IMR-90 (cell line): ENCODE measurements around the gene PLCH2. TPM values are rescaled to one million over a fixed set of nuclear protein-coding genes. Genes with fewer than 3 reads are reported as not detected.

Source experiments
- ATAC-seq: fragments of 200-7000 bp; cut with Tn5 transposase; 2 replicates; pipeline ENCODE4 v1.9.1; 2020; ENCODE audit warnings: low read depth, mild to moderate bottlenecking, moderate library complexity
- BruUV-seq: library from RNA; stranded (reverse); fragments of 400-500 nt; replicated peaks from 2 replicates; lab custom pipeline; 2021; lab: Mats Ljungman, UMichigan
- CTCF ChIA-PET: fragments of 300-600 bp; formaldehyde crosslinking; extraction: SDS; loops from one replicate; lab custom pipeline; 2021; ENCODE audit warnings: antibody characterized with exemption; lab: Yijun Ruan, JAX
- POLR2A ChIA-PET: fragments of 300-600 bp; sonication (Branson Sonifier 250); formaldehyde crosslinking; loops from one replicate; lab custom pipeline; 2022; ENCODE audit warnings: antibody characterized with exemption; ENCODE audit not compliant: unreplicated experiment; lab: Charles Lee
- DNase-seq: peaks from one replicate; pipeline ENCODE4 v3.0.0; 2013
- H2AFZ ChIP-seq: replicated peaks from 2 replicates; pipeline ENCODE3; 2013; ENCODE audit warnings: low read length, mild to moderate bottlenecking; ENCODE audit not compliant: poor library complexity
- H2AK5ac ChIP-seq: 2 replicates; pipeline ENCODE4 v1.6.1; 2013; ENCODE audit warnings: low read depth, low read length, inconsistent platforms
- H2AK9ac ChIP-seq: replicated peaks from 2 replicates; pipeline ENCODE3; 2013; ENCODE audit warnings: mild to moderate bottlenecking, low read depth, low read length, moderate library complexity; ENCODE audit not compliant: poor library complexity
- H2BK120ac ChIP-seq: 2 replicates; pipeline ENCODE4 v1.6.1; 2013; ENCODE audit warnings: low read depth, low read length, inconsistent platforms
- H2BK15ac ChIP-seq: 3 replicates; pipeline ENCODE4 v1.6.1; 2013; ENCODE audit warnings: low read depth, low read length, inconsistent platforms
- H2BK20ac ChIP-seq: 2 replicates; pipeline ENCODE4 v1.6.1; 2013; ENCODE audit warnings: low read depth, mild to moderate bottlenecking, inconsistent platforms, low read length, moderate library complexity
- H2BK5ac ChIP-seq: 2 replicates; pipeline ENCODE4 v1.6.1; 2013; ENCODE audit warnings: mild to moderate bottlenecking, low read depth, low read length, inconsistent platforms; ENCODE audit not compliant: poor library complexity, severe bottlenecking
- H3K14ac ChIP-seq: replicated peaks from 2 replicates; pipeline ENCODE4 v1.6.1; 2013; ENCODE audit warnings: low read depth, low read length, inconsistent platforms
- H3K18ac ChIP-seq: 2 replicates; pipeline ENCODE4 v1.6.1; 2013; ENCODE audit warnings: low read depth, low read length, control low read depth
- H3K23ac ChIP-seq: 2 replicates; pipeline ENCODE4 v1.6.1; 2013; ENCODE audit warnings: low read depth, low read length, inconsistent platforms
- H3K27ac ChIP-seq: 2 replicates; pipeline ENCODE4 v1.5.1; 2013; ENCODE audit warnings: mild to moderate bottlenecking, control low read depth, low read length; ENCODE audit not compliant: insufficient read depth
- H3K27me3 ChIP-seq: 2 replicates; pipeline ENCODE4 v1.6.1; 2013; ENCODE audit warnings: low read length; ENCODE audit not compliant: control insufficient read depth, insufficient read depth
- H3K36me3 ChIP-seq: 2 replicates; pipeline ENCODE4 v1.6.1; 2013; ENCODE audit warnings: low read length, mixed read lengths; ENCODE audit not compliant: control insufficient read depth, insufficient read depth
- H3K4ac ChIP-seq: 2 replicates; pipeline ENCODE4 v1.6.1; 2013; ENCODE audit warnings: low read depth, low read length, inconsistent platforms
- H3K4me1 ChIP-seq: 2 replicates; pipeline ENCODE4 v1.6.1; 2013; ENCODE audit warnings: low read length, mixed read lengths; ENCODE audit not compliant: control insufficient read depth, insufficient read depth
- H3K4me2 ChIP-seq: 2 replicates; pipeline ENCODE4 v1.6.1; 2013; ENCODE audit warnings: low read depth, mild to moderate bottlenecking, control low read depth, low read length, moderate library complexity
- H3K4me3 ChIP-seq: 2 replicates; pipeline ENCODE4 v1.5.1; 2013; ENCODE audit warnings: low read depth, mild to moderate bottlenecking, control low read depth, low read length, moderate library complexity; ENCODE audit not compliant: insufficient read depth
- H3K56ac ChIP-seq: 2 replicates; pipeline ENCODE4 v1.6.1; 2013; ENCODE audit warnings: low read length, inconsistent platforms; ENCODE audit not compliant: insufficient read depth; ENCODE audit errors: extremely low read depth
- H3K79me1 ChIP-seq, 2 experiments: 2 replicates each; pipeline ENCODE4 v1.6.1; 2013; ENCODE audit warnings: low read length in 2 of 2, inconsistent platforms in 1 of 2, low read depth in 1 of 2
- H3K9ac ChIP-seq: 2 replicates; pipeline ENCODE4 v1.6.1; 2013; ENCODE audit warnings: low read depth, low read length, control low read depth
- H3K9me1 ChIP-seq: 2 replicates; pipeline ENCODE4 v1.6.1; 2013; ENCODE audit warnings: low read length, inconsistent platforms; ENCODE audit not compliant: insufficient read depth
- H3K9me3 ChIP-seq: 2 replicates; pipeline ENCODE4 v1.6.1; 2013; ENCODE audit warnings: low read length; ENCODE audit not compliant: control insufficient read depth, insufficient read depth
- H4K20me1 ChIP-seq: 2 replicates; pipeline ENCODE4 v1.6.1; 2013; ENCODE audit warnings: low read length, inconsistent platforms; ENCODE audit not compliant: insufficient read depth
- H4K5ac ChIP-seq: 2 replicates; pipeline ENCODE4 v1.6.1; 2013; ENCODE audit warnings: mild to moderate bottlenecking, low read depth, low read length, control low read depth
- H4K8ac ChIP-seq, 2 experiments: 2 replicates each; pipeline ENCODE4 v1.6.1; 2013; ENCODE audit warnings: low read depth in 2 of 2, low read length in 2 of 2, control low read depth in 1 of 2, inconsistent platforms in 1 of 2
- H4K91ac ChIP-seq: 2 replicates; pipeline ENCODE4 v1.6.1; 2013; ENCODE audit warnings: low read depth, low read length, inconsistent platforms; ENCODE audit not compliant: insufficient read depth
- BHLHE40 ChIP-seq: fragments of 150-350 bp; IDR thresholded peaks from 2 replicates; pipeline ENCODE4 v1.6.1; 2016; ENCODE audit warnings: mild to moderate bottlenecking, low read depth, low read length
- CEBPB ChIP-seq: IDR thresholded peaks from 2 replicates; pipeline ENCODE4 v1.6.1; 2012; ENCODE audit warnings: low read depth, low read length, improper control_type of control experiment
- FOS ChIP-seq: fragments of 150-350 bp; IDR thresholded peaks from 2 replicates; pipeline ENCODE4 v1.6.1; 2016; ENCODE audit warnings: low read depth, low read length
- MAFK ChIP-seq: IDR thresholded peaks from 2 replicates; pipeline ENCODE4 v1.6.1; 2012; ENCODE audit warnings: low read depth, low read length, improper control_type of control experiment
- MAZ ChIP-seq: IDR thresholded peaks from 2 replicates; pipeline ENCODE4 v1.6.1; 2012; ENCODE audit warnings: low read depth, mild to moderate bottlenecking, low read length, improper control_type of control experiment, moderate library complexity, borderline replicate concordance
- MXI1 ChIP-seq: IDR thresholded peaks from 2 replicates; pipeline ENCODE4 v1.6.1; 2012; ENCODE audit warnings: low read depth, mild to moderate bottlenecking, low read length, moderate library complexity, borderline replicate concordance
- NFE2L2 ChIP-seq: fragments of 150-350 bp; IDR thresholded peaks from 2 replicates; pipeline ENCODE4 v1.6.1; 2016; ENCODE audit warnings: low read depth, mild to moderate bottlenecking, low read length
- POLR2A ChIP-seq: IDR thresholded peaks from 2 replicates; pipeline ENCODE4 v1.6.1; 2012; ENCODE audit warnings: mild to moderate bottlenecking, low read depth, low read length
- RAD21 ChIP-seq: IDR thresholded peaks from 2 replicates; pipeline ENCODE4 v1.6.1; 2012; ENCODE audit warnings: low read length, improper control_type of control experiment
- RCOR1 ChIP-seq: IDR thresholded peaks from 2 replicates; pipeline ENCODE4 v1.6.1; 2012; ENCODE audit warnings: mild to moderate bottlenecking, low read length, improper control_type of control experiment; ENCODE audit not compliant: insufficient replicate concordance
- RFX5 ChIP-seq: IDR thresholded peaks from 2 replicates; pipeline ENCODE4 v1.8.0; 2012; ENCODE audit warnings: low read depth, mild to moderate bottlenecking, low read length, moderate library complexity
- SMC3 ChIP-seq: fragments of 150-350 bp; IDR thresholded peaks from 2 replicates; pipeline ENCODE4 v1.6.1; 2016; ENCODE audit warnings: low read depth, mild to moderate bottlenecking, antibody characterized with exemption, low read length, moderate library complexity
- WGBS, 2 experiments: methylation state at CpG; one replicate each; pipeline versions ENCODE4 v1.1.5 to v1.1.7; 2013; ENCODE audit warnings: missing lambda C conversion rate in 2 of 2; ENCODE audit not compliant: insufficient read length in 1 of 2; ENCODE audit errors: extremely low coverage in 2 of 2; 5-methylcytosine and 5-hydroxymethylcytosine counted together
- dilution Hi-C: fragments of 300-500 bp; cut with HindIII; formaldehyde crosslinking; loops from one replicate; pipeline ENCODE4 v1.14.3; 2018; ENCODE audit warnings: low sequenced_read_pairs; ENCODE audit not compliant: unreplicated experiment
- in situ Hi-C: fragments of 300-500 bp; cut with MboI; formaldehyde crosslinking; loops from 3 replicates; pipeline ENCODE4 v1.14.3; 2019; ENCODE audit warnings: low sequenced_read_pairs, inconsistent platforms, mixed read lengths
- intact Hi-C: fragments of 100-400 bp; cut with micrococcal nuclease; formaldehyde crosslinking; loops from 2 replicates; pipeline ENCODE4 v1.10.0; 2022
- polyA plus RNA-seq, 3 experiments: library from polyadenylated mRNA; depleted of rRNA; stranded (reverse); fragments of >200 nt; gene quantifications; 2 replicates each; pipeline ENCODE4 v1.2.3, GENCODE V29; 2012; ENCODE audit warnings: low replicate concordance in 1 of 3
- total RNA-seq: library from RNA; depleted of rRNA; stranded (reverse); fragments of >200 nt; gene quantifications from 2 replicates; pipeline ENCODE4 v1.2.3, GENCODE V29; 2012
- TF ChIP-seq, protein P1 (sequence below): conservative IDR thresholded peaks from 2 replicates; pipeline ENCODE4 v1.5.1; 2012; ENCODE audit warnings: mild to moderate bottlenecking, low read depth, low read length, improper control_type of control experiment
- TF ChIP-seq, protein P2 (sequence below): fragments of 150-350 bp; IDR thresholded peaks from 2 replicates; pipeline ENCODE4 v1.6.1; 2017; ENCODE audit warnings: mild to moderate bottlenecking, antibody characterized with exemption, low read length, low read depth
- TF ChIP-seq, protein P3 (sequence below): fragments of 150-350 bp; IDR thresholded peaks from 2 replicates; pipeline ENCODE4 v1.6.1; 2016; ENCODE audit warnings: low read depth, mild to moderate bottlenecking, low read length, moderate library complexity, borderline replicate concordance

Gene PLCH2
- total and polyA plus RNA-seq, 2 of the 4 experiments (the other 2 are of a cell fraction), result 0.18 to 1.9 TPM

DNA sequence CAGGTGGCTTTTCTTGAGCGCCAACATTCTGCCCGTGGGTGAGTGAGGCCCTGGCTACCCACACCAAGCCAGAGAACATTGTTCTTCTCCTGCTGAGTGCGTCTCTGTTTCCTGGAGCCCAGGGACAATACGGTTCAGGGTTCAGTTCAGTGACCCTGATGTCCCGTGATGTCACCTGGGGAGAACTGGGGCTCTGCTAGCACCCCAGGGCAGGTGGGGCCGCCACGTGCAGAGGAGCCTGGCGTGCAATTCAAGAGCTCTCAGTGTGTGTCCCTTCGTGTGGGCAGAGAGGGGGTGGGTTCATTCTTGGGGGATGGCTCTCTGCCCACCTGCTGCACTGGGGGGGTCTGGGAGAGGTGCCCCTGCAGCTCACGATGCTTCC is 45.5 kb upstream of the PLCH2 start (continued):
- TF ChIP-seq, protein P1, sequence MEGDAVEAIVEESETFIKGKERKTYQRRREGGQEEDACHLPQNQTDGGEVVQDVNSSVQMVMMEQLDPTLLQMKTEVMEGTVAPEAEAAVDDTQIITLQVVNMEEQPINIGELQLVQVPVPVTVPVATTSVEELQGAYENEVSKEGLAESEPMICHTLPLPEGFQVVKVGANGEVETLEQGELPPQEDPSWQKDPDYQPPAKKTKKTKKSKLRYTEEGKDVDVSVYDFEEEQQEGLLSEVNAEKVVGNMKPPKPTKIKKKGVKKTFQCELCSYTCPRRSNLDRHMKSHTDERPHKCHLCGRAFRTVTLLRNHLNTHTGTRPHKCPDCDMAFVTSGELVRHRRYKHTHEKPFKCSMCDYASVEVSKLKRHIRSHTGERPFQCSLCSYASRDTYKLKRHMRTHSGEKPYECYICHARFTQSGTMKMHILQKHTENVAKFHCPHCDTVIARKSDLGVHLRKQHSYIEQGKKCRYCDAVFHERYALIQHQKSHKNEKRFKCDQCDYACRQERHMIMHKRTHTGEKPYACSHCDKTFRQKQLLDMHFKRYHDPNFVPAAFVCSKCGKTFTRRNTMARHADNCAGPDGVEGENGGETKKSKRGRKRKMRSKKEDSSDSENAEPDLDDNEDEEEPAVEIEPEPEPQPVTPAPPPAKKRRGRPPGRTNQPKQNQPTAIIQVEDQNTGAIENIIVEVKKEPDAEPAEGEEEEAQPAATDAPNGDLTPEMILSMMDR, result no peak

DNA sequence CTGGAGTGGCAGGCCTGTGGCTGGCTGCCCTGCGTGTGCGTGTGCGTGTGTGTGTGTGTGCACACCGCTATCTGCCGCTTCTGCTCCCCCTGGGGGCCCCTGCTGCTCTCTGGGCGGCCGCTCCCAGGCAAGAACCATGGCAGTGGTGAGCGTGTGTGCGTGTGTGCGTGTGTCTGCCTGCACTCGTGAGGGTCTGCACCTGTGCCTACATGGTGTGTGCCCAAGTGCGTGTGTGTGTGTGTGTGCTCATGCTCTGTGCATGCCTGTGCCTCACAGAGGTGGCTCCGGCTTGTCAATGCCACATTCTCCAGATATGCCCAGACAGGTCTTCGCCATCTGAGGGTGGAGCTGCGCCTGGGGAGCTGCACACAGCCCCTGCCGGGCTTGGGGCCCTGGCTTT is 45.0 kb upstream of the PLCH2 start:
- dilution Hi-C loops (no loop called here), intact Hi-C loops (loop anchor here (5.0 kb wide), 1 partner anchor 116 kb away; no protein-coding TSS in a partner anchor), in situ Hi-C loops (loop anchor here (25.0 kb wide), 1 partner anchor 631 kb away; the partner anchor contains the start of gene PRDM16)
- no peaks in the 10 kb centered on the region for H3K36me3 ChIP-seq
- H2AK9ac ChIP-seq, result no peak overlapping the region
- H3K4me3 ChIP-seq, result no peak overlapping the region
- no peak overlapping the region for H3K23ac ChIP-seq
- H2AK5ac ChIP-seq, result no peak overlapping the region
- CTCF ChIA-PET, result no interaction called here
- H4K20me1 ChIP-seq, result no peaks in the 10 kb centered on the region; the same call in 1 of the 2 replicates
- no peak overlapping the region for H2AFZ ChIP-seq
- no peak overlapping the region for H3K4me2 ChIP-seq
- H2BK15ac ChIP-seq, result no peak overlapping the region
- no peak for DNase-seq
- H3K27me3 ChIP-seq, result peaks cover 45% of the 10 kb centered on the region
- no peak overlapping the region for H3K14ac ChIP-seq
- POLR2A ChIA-PET, result no interaction called here
- no peak overlapping the region for H3K9ac ChIP-seq
- H3K79me1 ChIP-seq, result no peaks in the 10 kb centered on the region
- 20% methylated on average over 2 of the region's 16 CpGs; no CpG with 5 or more reads in 1 of the 2 experiments for WGBS, 2 experiments
- no peak overlapping the region for H2BK120ac ChIP-seq
- H3K9me1 ChIP-seq, result no peaks in the 10 kb centered on the region
- H3K9me3 ChIP-seq, result peaks cover 5% of the 10 kb centered on the region; the same call in 1 of the 2 replicates
- ATAC-seq, result no peak
- no peak overlapping the region for H2BK5ac ChIP-seq
- H3K56ac ChIP-seq, result no peak overlapping the region
- no peak overlapping the region for H4K8ac ChIP-seq
- no peak overlapping the region for H4K91ac ChIP-seq
- BruUV-seq, result no TSS peak
- H3K18ac ChIP-seq, result no peak overlapping the region
- no peak overlapping the region for H2BK20ac ChIP-seq
- H4K5ac ChIP-seq, result no peak overlapping the region
- no peak overlapping the region for H3K4ac ChIP-seq
- H3K27ac ChIP-seq, result no peak overlapping the region
- H3K4me1 ChIP-seq, result no peaks in the 10 kb centered on the region
- no peak for TF ChIP-seq MXI1
- TF ChIP-seq, protein P2, sequence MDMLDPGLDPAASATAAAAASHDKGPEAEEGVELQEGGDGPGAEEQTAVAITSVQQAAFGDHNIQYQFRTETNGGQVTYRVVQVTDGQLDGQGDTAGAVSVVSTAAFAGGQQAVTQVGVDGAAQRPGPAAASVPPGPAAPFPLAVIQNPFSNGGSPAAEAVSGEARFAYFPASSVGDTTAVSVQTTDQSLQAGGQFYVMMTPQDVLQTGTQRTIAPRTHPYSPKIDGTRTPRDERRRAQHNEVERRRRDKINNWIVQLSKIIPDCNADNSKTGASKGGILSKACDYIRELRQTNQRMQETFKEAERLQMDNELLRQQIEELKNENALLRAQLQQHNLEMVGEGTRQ, result no peak
- no peak for TF ChIP-seq MAZ
- no peak for TF ChIP-seq RFX5
- no peak for TF ChIP-seq MAFK
- no peak for TF ChIP-seq SMC3
- no peak for TF ChIP-seq RAD21
- TF ChIP-seq NFE2L2, result no peak
- TF ChIP-seq RCOR1, result no peak
- TF ChIP-seq BHLHE40, result no peak
- no peak for TF ChIP-seq FOS
- TF ChIP-seq CEBPB, result no peak
- TF ChIP-seq, protein P3, sequence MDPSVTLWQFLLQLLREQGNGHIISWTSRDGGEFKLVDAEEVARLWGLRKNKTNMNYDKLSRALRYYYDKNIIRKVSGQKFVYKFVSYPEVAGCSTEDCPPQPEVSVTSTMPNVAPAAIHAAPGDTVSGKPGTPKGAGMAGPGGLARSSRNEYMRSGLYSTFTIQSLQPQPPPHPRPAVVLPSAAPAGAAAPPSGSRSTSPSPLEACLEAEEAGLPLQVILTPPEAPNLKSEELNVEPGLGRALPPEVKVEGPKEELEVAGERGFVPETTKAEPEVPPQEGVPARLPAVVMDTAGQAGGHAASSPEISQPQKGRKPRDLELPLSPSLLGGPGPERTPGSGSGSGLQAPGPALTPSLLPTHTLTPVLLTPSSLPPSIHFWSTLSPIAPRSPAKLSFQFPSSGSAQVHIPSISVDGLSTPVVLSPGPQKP, result no peak
- TF ChIP-seq POLR2A, result no peak
